Parathyroid adenoma (tissue), 2 donors: ENCODE results near the gene KCNQ1.

Experiments
- H2AFZ ChIP-seq: fragments of 300-600 bp; sonication (generic); one replicate; pipeline ENCODE4 v1.7.0; 2017; ENCODE audit warnings: antibody characterized with exemption, mild to moderate bottlenecking
- H3K27ac ChIP-seq: fragments of 300-600 bp; sonication (generic); one replicate; pipeline ENCODE4 v1.7.0; 2017
- H3K27me3 ChIP-seq: fragments of 300-600 bp; sonication (generic); one replicate; pipeline ENCODE4 v1.7.0; 2017; ENCODE audit warnings: low read length; ENCODE audit not compliant: control insufficient read depth, insufficient read depth
- H3K36me3 ChIP-seq: fragments of 300-600 bp; sonication (generic); one replicate; pipeline ENCODE4 v1.7.0; 2017; ENCODE audit warnings: low read length; ENCODE audit not compliant: control insufficient read depth, insufficient read depth
- H3K4me1 ChIP-seq: fragments of 300-600 bp; sonication (generic); one replicate; pipeline ENCODE4 v1.7.0; 2017; ENCODE audit warnings: control low read depth
- H3K4me2 ChIP-seq: fragments of 300-600 bp; sonication (generic); one replicate; pipeline ENCODE4 v1.7.0; 2017; ENCODE audit warnings: low read length
- H3K4me3 ChIP-seq: fragments of 300-600 bp; sonication (generic); one replicate; pipeline ENCODE4 v1.7.0; 2017; ENCODE audit warnings: low read depth, low read length
- H3K79me2 ChIP-seq: fragments of 300-600 bp; sonication (generic); one replicate; pipeline ENCODE4 v1.7.0; 2017; ENCODE audit warnings: control low read depth
- H3K9ac ChIP-seq: fragments of 300-600 bp; sonication (generic); one replicate; pipeline ENCODE4 v1.7.0; 2017; ENCODE audit warnings: mild to moderate bottlenecking
- H3K9me3 ChIP-seq: fragments of 300-600 bp; sonication (generic); one replicate; pipeline ENCODE4 v1.7.0; 2017; ENCODE audit warnings: low read length; ENCODE audit not compliant: control insufficient read depth
- TF ChIP-seq, protein P1 (sequence below): fragments of 300-600 bp; sonication (generic); IDR thresholded peaks from one replicate; pipeline ENCODE4 v1.7.0; 2017; ENCODE audit warnings: antibody characterized with exemption, mild to moderate bottlenecking
- donor health status: primary hyperparathyroidism.

The KCNQ1 gene

DNA sequence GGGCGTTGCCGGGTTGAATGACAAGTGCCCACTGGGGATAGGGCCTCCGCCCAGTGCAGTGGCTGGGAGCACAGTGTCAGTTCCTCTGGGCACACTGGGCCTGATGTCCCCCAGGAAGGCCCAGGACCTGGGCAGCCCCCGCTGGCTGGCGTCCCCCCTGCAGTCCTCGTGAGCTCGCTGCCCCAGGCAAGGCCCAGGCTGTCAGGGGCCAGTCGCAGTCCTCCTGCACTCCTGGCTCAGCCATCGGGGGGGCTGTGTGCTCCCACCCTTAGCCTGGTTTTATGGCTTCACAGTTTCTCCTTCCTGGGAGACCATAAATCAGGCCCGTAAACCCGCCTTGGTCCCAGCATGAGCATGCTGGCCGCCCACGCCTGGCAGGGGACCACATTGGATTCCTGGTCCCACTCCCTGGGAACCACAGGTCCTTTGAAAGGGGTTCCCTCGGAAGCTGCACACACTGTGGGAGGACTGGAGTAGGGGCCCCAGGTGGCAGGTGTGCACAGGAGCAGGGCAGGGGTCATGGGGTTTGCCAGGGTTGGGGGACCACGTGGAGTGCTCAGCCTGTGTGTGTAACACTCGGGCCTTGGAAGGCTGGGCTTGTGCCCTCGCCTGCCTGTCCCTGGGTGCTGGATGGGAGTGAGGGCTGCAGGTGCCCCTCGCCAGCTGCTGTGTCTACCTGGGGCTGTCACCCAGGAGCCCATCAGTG lies 141.4 kb downstream of the KCNQ1 start:
- Histone ChIP-seq H3K79me2 (no peaks in the 10 kb centered on the region), H3K4me1 (no peaks in the 10 kb centered on the region)

GRCh38 chr11:2586793-2587131 lies 142.0 kb downstream of the KCNQ1 start:
- Histone ChIP-seq H2AFZ (no peak overlapping the region), H3K4me3 (no peak overlapping the region), H3K9me3 (no peaks in the 10 kb centered on the region), H3K4me1 (no peaks in the 10 kb centered on the region), H3K79me2 (no peaks in the 10 kb centered on the region), H3K27me3 (no peaks in the 10 kb centered on the region), H3K36me3 (no peaks in the 10 kb centered on the region), H3K27ac (no peak overlapping the region), H3K9ac (no peak overlapping the region), H3K4me2 (no peak overlapping the region)
- TF ChIP-seq, protein P1, sequence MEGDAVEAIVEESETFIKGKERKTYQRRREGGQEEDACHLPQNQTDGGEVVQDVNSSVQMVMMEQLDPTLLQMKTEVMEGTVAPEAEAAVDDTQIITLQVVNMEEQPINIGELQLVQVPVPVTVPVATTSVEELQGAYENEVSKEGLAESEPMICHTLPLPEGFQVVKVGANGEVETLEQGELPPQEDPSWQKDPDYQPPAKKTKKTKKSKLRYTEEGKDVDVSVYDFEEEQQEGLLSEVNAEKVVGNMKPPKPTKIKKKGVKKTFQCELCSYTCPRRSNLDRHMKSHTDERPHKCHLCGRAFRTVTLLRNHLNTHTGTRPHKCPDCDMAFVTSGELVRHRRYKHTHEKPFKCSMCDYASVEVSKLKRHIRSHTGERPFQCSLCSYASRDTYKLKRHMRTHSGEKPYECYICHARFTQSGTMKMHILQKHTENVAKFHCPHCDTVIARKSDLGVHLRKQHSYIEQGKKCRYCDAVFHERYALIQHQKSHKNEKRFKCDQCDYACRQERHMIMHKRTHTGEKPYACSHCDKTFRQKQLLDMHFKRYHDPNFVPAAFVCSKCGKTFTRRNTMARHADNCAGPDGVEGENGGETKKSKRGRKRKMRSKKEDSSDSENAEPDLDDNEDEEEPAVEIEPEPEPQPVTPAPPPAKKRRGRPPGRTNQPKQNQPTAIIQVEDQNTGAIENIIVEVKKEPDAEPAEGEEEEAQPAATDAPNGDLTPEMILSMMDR = no peak

More for the DNA sequence above, 141.4 kb downstream of the KCNQ1 start:
- no peaks in the 10 kb centered on the region for H3K27me3 ChIP-seq
- no peak overlapping the region for H3K4me2 ChIP-seq
- no peaks in the 10 kb centered on the region for H3K9me3 ChIP-seq
- H3K9ac ChIP-seq = no peak overlapping the region
- TF ChIP-seq, protein P1 = no peak
- H3K36me3 ChIP-seq = no peaks in the 10 kb centered on the region
- H2AFZ ChIP-seq = no peak overlapping the region
- no peak overlapping the region for H3K4me3 ChIP-seq
- H3K27ac ChIP-seq = no peak overlapping the region

DNA sequence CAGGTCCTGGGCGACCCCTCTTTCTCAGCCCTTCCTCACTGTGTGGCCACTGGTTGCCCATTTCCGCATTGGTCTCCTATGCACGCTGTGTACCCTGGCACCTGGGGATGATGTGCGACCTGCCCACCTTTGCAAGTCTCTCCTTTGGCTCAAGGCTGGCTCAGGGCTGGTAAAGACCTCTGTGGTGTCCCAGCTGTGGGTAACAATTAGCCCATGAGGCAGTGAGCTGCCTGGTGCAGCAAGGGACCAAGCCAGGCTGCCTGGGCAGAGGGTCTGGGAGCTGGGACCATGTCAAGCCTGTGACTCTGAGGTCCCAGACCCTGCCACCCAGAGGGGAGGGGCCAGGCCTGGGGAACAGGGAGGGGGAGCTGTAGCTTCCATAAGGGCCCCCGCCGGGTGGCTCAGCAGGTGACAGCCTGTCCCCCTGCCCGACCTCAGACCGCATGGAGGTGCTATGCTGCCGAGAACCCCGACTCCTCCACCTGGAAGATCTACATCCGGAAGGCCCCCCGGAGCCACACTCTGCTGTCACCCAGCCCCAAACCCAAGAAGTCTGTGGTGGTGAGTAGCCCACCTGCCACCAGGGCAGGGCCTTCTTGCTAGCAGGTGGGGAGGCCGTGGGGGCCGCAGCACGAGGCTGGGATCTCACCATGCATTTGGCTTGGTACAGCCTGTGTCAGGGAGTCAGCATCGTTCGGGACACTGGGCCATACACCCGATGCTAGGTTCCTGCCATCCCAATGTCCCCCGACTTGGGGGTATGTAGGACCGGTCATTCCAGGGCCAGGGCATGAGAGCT lies 142.5 kb downstream of the KCNQ1 start:
- H3K27me3 ChIP-seq = no peaks in the 10 kb centered on the region
- no peak overlapping the region for H3K9ac ChIP-seq
- H3K36me3 ChIP-seq = no peaks in the 10 kb centered on the region
- no peak overlapping the region for H3K4me2 ChIP-seq
- H3K79me2 ChIP-seq = no peaks in the 10 kb centered on the region
- H3K4me1 ChIP-seq = no peaks in the 10 kb centered on the region
- H3K4me3 ChIP-seq = no peak overlapping the region
- TF ChIP-seq, protein P1 = no peak
- no peak overlapping the region for H3K27ac ChIP-seq
- no peaks in the 10 kb centered on the region for H3K9me3 ChIP-seq
- no peak overlapping the region for H2AFZ ChIP-seq

- Histone ChIP-seq H3K27me3 (no peaks in the 10 kb centered on the region), H3K9ac (no peak overlapping the region), H3K36me3 (no peaks in the 10 kb centered on the region), H3K79me2 (no peaks in the 10 kb centered on the region), H2AFZ (no peak overlapping the region), H3K4me1 (no peaks in the 10 kb centered on the region), H3K4me2 (no peak overlapping the region), H3K27ac (no peak overlapping the region), H3K4me3 (no peak overlapping the region), H3K9me3 (no peaks in the 10 kb centered on the region)
- TF ChIP-seq, protein P1 = no peak
These were observed 143.4 kb downstream of the KCNQ1 start for GRCh38 chr11:2587976-2588748.
